ENCODE measurements around the gene PODXL. TPM values are rescaled to one million over a fixed set of nuclear protein-coding genes. Genes with fewer than 3 reads are reported as not detected.

PODXL gene
- total and polyA plus RNA-seq, 10 of the 15 experiments (the other 5 are each of a cell fraction or from before 2014, with no cell fraction given) = 0.04 to 1.8 (median 0.38) TPM

- Histone ChIP-seq H3K27ac (ENCODE audit: control insufficient read depth, insufficient read depth) (no peak overlapping the region), H3K27me3 (replicated peaks in 1 of 2; ENCODE audit: control insufficient read depth in 2 of 2, insufficient read depth in 2 of 2, low read length in 1 of 2) (no peaks in the 10 kb centered on the region), H3K9ac (ENCODE audit: control insufficient read depth, insufficient read depth, low read length) (no peak overlapping the region), H3K9me3 (replicated peaks; ENCODE audit: control insufficient read depth, insufficient read depth, low read length) (no peaks in the 10 kb centered on the region), H4K20me1 (ENCODE audit: control insufficient read depth, insufficient read depth) (no peaks in the 10 kb centered on the region), H2AFZ (ENCODE audit: control insufficient read depth, low read depth, low read length) (no peak overlapping the region), H3K36me3 (ENCODE audit: control insufficient read depth in 2 of 2, insufficient read depth in 2 of 2, low read length in 1 of 2) (no peaks in the 10 kb centered on the region), H3K4me3 (no peak overlapping the region), H3K4me2 (ENCODE audit: control insufficient read depth, insufficient read depth) (no peak overlapping the region), H3K79me2 (ENCODE audit: control insufficient read depth, insufficient read depth, low read length) (no peaks in the 10 kb centered on the region), H3K4me1 (ENCODE audit: control insufficient read depth, insufficient read depth, low read length) (no peaks in the 10 kb centered on the region)
- in situ Hi-C loops (cut with MboI) (no loop called here), intact Hi-C loops (cut with micrococcal nuclease; ENCODE audit: unreplicated experiment) (no loop called here)
- WGBS (ENCODE audit: insufficient coverage, insufficient replicate concordance, low lambda C conversion rate, missing lambda C conversion rate) = 53% methylated on average over 13 of the region's 13 CpGs
- CTCF ChIA-PET = interaction anchor here (0.6 kb wide), 1 partner anchor 727 kb away, joined by 3 read pairs; no protein-coding TSS in a partner anchor
- POLR2A ChIA-PET = no interaction called here
- ATAC-seq (no peak), DNase-seq (ENCODE audit: low read depth, low spot score) (no peak), FAIRE-seq (no peak)
- BruUV-seq (replicated peaks) = no TSS peak
- TF ChIP-seq TARDBP (IDR thresholded peaks at IDR 0.05; ENCODE audit: borderline replicate concordance) (no peak), IKZF1 (conservative IDR thresholded peaks at IDR 0.05) (no peak), CHD1 (IDR thresholded peaks at IDR 0.05; ENCODE audit: low read depth, low read length) (no peak), WRNIP1 (IDR thresholded peaks at IDR 0.05; ENCODE audit: borderline replicate concordance, low read depth, low read length) (no peak), MAX (IDR thresholded peaks at IDR 0.05; ENCODE audit: low read depth, low read length) (no peak), RELB (IDR thresholded peaks at IDR 0.05; ENCODE audit: low read depth) (no peak), CBFB (IDR thresholded peaks at IDR 0.05; ENCODE audit: low read depth) (no peak), CBX3 (IDR thresholded peaks at IDR 0.05; ENCODE audit: borderline replicate concordance, low read depth) (no peak), SREBF2 (IDR thresholded peaks at IDR 0.05; ENCODE audit: low read length) (no peak), TCF3 (IDR thresholded peaks at IDR 0.05; ENCODE audit: borderline replicate concordance, insufficient read depth, low read depth, low read length) (no peak), ZNF217 (IDR thresholded peaks at IDR 0.05) (no peak), CEBPZ (IDR thresholded peaks at IDR 0.05; ENCODE audit: low read depth, low read length) (no peak), CBX5 (IDR thresholded peaks at IDR 0.05; ENCODE audit: low read depth) (no peak), SIX5 (IDR thresholded peaks at IDR 0.05; ENCODE audit: low read depth, low read length, severe bottlenecking) (no peak), E2F4 (IDR thresholded peaks at IDR 0.05; ENCODE audit: low read depth, low read length) (no peak), SMAD5 (IDR thresholded peaks at IDR 0.05; ENCODE audit: low read depth) (no peak), HDGF (IDR thresholded peaks at IDR 0.05) (no peak), FOXM1 (IDR thresholded peaks at IDR 0.05; ENCODE audit: low read depth, low read length) (no peak)
- SMC1A ChIA-PET (ENCODE audit: uncharacterized antibody, unreplicated experiment) = no interaction called here
- RAD21 ChIA-PET (ENCODE audit: unreplicated experiment) = interaction anchor here (0.8 kb wide), 1 partner anchor 50 kb away, joined by 3 read pairs; no protein-coding TSS in a partner anchor
These were observed 18.2 kb downstream of the PODXL start for GRCh38 chr7:131538071-131538812.
